ENCODE results near the gene BHLHE40.

The BHLHE40 gene

DNA sequence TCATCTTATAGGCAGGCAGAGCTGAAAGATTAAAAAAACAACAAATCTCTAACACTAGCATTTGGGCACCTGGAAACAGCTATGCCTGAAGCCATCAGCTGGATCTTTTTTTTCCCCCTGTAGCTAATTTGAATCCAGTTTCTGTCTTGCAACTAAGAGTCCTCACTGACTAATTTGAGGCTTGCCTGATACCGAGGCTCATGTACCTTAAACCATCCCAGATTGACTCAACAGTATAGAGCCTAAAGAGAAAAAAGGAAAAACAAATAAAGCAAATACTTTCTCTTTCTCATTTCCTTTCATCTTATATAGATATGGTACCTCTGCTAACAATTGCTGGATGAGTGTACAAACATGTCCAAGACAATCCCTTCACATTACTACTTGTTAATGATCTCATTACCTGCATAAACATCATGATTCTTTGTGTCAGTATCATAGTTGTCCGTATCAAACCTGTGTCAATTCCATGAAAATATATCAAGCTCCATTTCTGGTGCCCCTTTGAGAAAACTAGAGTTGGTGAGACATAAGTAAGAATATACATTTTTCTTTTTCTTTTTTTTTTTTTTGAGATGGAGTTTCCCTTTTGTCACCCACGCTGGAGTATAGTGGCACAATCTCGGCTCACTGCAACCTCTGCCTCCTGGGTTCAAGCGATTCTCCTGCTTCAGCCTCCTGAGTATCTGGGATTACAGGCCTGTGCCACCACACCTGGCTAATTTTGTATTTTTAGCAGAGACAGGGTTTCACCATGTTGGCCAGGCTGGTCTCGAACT, 43.1 kb downstream of the BHLHE40 start:
- DNase-seq = no peak

- no peak for DNase-seq
Measured at GRCh38 chr3:5022966-5023776, 43.9 kb downstream of the BHLHE40 start.

GRCh38 chr3:5023777-5024346, 44.6 kb downstream of the BHLHE40 start:
- no peak for DNase-seq

DNA sequence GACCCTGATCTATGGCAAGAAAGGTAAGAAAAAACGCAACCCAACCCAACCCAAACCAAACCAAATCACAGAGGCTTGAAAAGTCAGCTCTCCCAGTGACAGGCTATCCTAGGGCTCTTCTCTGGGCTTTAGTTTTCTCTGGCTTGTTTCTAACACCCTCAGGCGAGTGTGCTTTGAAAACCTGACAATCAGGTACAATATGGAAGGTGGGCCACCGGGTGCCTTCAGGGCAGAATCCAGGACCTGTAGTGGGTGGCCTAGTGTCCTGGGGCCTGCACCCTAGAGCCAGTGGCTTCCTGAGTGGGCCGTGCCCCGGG, 46.8 kb downstream of the BHLHE40 start:
- DNase-seq = no peak

DNA sequence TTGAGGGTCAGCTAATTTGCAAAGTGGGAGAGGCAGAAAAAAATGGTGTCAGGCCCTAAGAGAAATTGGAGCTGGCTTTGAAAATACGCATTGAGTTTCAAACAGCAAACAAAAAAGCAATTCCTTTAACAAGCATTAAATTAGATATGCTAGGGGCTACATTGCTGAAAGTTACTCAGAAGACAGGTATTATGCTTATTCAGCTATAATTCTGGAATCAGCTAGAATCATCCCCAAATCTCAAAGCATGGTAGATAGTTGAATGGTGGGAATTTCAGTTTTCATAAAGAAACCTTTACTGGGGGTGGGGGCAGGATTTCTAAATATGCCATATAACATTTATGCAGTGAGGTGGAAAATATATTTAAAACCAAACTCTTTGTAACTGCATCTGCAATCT, 50.5 kb downstream of the BHLHE40 start:
- no peak for DNase-seq

DNA sequence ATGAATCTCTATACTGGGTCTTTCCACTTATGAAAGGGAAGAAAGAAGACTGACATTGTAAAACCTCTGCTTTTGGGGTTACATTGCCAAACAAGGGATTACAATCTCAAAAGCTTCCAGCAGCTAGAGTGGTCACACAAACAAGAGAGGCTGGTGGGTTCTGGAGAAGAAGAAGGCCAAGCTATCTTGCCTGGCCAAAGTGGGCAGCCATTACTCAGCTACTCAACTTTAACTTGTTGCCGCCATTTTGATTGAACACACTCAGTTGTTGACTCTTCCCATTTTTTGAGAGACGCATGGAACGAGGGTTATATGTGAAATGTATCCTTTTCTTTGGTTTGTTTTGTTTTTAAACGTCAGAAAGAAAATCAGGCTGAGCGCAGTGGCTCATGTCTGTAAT, 50.9 kb downstream of the BHLHE40 start:
- no peak for DNase-seq

DNA sequence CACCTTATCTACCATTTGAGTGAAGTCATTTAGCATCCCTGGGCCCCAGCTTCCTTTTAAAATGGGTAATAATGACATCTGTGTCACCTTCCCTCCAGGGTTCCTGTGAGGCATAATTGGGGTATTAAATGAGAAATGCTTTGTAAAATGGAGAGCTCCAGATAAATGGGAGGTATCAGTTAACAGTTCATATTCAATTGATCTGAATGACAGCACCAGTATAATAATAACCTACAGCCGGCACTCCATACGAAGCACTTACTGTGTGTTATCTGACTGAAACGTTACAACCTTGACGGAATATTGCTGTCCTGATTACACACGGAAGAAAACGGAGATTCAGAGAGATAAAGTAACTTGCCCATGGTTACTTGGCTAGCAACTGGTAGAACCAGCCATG, 53.6 kb downstream of the BHLHE40 start:
- no peak for DNase-seq

Data from CD4-positive, alpha-beta T cell treated with Interleukin-17A for 4 hours (primary cell).